Loucy (cell line): Measurements from ENCODE around the gene NR2C1.

Experiments
- H2AFZ ChIP-seq: fragments of 200-600 bp; sonication (generic); 2 replicates; pipeline ENCODE4 v1.6.0; 2016; ENCODE audit warnings: antibody characterized with exemption, mild to moderate bottlenecking, low read length, moderate library complexity
- H3F3A ChIP-seq: fragments of 200-600 bp; 2 replicates; pipeline ENCODE4 v1.6.0; 2016; ENCODE audit warnings: antibody characterized with exemption, low read depth, mild to moderate bottlenecking
- H3K27me3 ChIP-seq: fragments of 200-600 bp; sonication (generic); 2 replicates; pipeline ENCODE4 v1.6.1; 2014; ENCODE audit warnings: low read length, mild to moderate bottlenecking; ENCODE audit not compliant: insufficient read depth, poor library complexity, severe bottlenecking
- H3K36me3 ChIP-seq: fragments of 200-600 bp; sonication (generic); 2 replicates; pipeline ENCODE4 v1.6.1; 2016; ENCODE audit warnings: low read length; ENCODE audit not compliant: insufficient read depth
- H3K4me1 ChIP-seq: fragments of 200-600 bp; sonication (generic); 2 replicates; pipeline ENCODE4 v1.5.1; 2014; ENCODE audit warnings: low read length, mild to moderate bottlenecking; ENCODE audit not compliant: insufficient read depth, poor library complexity, severe bottlenecking
- H3K4me2 ChIP-seq: fragments of 200-600 bp; sonication (generic); 2 replicates; pipeline ENCODE4 v1.6.0; 2014; ENCODE audit warnings: antibody characterized with exemption, low read length, low read depth, mild to moderate bottlenecking; ENCODE audit not compliant: poor library complexity, severe bottlenecking
- H3K4me3 ChIP-seq: fragments of 200-600 bp; sonication (generic); 2 replicates; pipeline ENCODE4 v1.5.1; 2014; ENCODE audit warnings: low read length, mild to moderate bottlenecking, mixed read lengths; ENCODE audit not compliant: poor library complexity, severe bottlenecking
- H3K79me2 ChIP-seq: fragments of 200-600 bp; sonication (generic); 2 replicates; pipeline ENCODE4 v1.6.1; 2014; ENCODE audit warnings: low read length; ENCODE audit not compliant: insufficient read depth
- H3K9ac ChIP-seq: fragments of 200-600 bp; sonication (generic); 2 replicates; pipeline ENCODE4 v1.6.0; 2014; ENCODE audit warnings: mild to moderate bottlenecking, low read depth, low read length, moderate library complexity; ENCODE audit not compliant: poor library complexity, severe bottlenecking
- H3K9me2 ChIP-seq: fragments of 200-600 bp; sonication (generic); replicated peaks from 2 replicates; pipeline ENCODE4 v1.6.1; 2016; ENCODE audit warnings: low read depth, low read length, mixed read lengths
- H3K9me3 ChIP-seq: fragments of 200-600 bp; sonication (generic); 2 replicates; pipeline ENCODE4 v1.6.1; 2014; ENCODE audit warnings: mild to moderate bottlenecking, antibody characterized with exemption, low read length, low read depth; ENCODE audit not compliant: insufficient read depth
- H4K20me1 ChIP-seq: fragments of 200-600 bp; sonication (generic); 2 replicates; pipeline ENCODE4 v1.6.0; 2014; ENCODE audit warnings: antibody characterized with exemption, low read length, mild to moderate bottlenecking; ENCODE audit not compliant: insufficient read depth, poor library complexity, severe bottlenecking
- CTCF ChIP-seq: fragments of 200-600 bp; sonication (generic); conservative IDR thresholded peaks from 2 replicates; pipeline ENCODE4 v1.5.1; 2014; ENCODE audit warnings: mild to moderate bottlenecking, antibody characterized with exemption, low read length
- EZH2phosphoT487 ChIP-seq: fragments of 200-600 bp; IDR thresholded peaks from 2 replicates; pipeline ENCODE4 v1.6.1; 2018; ENCODE audit warnings: antibody characterized with exemption, mild to moderate bottlenecking, moderate library complexity, borderline replicate concordance

Gene NR2C1

DNA sequence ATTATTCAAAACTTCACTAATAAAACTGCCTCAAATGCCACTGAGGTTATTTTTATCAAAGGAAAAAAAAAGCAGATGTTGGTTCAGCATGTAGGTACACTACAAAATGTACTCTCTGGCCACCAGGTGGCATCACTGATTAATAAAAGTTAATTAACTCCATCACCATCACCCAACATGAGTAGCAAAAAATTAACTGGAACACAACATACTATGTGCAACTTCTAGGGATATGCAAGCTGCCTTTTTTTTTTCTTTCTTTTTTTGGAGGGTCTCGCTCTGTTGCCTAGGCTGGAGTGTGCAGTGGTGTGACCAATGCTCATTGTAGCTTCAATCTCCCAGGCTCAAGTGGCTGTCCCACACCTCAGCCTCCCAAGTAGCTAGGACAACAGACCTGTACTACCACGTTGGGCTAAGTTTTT is 43.8 kb upstream of the NR2C1 start:
- Histone ChIP-seq H3K36me3 (no peaks in the 10 kb centered on the region), H3K4me2 (peak overlapping the region; percentile 54)
- TF ChIP-seq CTCF = peak; percentile 83
- TF ChIP-seq EZH2phosphoT487 = no peak

DNA sequence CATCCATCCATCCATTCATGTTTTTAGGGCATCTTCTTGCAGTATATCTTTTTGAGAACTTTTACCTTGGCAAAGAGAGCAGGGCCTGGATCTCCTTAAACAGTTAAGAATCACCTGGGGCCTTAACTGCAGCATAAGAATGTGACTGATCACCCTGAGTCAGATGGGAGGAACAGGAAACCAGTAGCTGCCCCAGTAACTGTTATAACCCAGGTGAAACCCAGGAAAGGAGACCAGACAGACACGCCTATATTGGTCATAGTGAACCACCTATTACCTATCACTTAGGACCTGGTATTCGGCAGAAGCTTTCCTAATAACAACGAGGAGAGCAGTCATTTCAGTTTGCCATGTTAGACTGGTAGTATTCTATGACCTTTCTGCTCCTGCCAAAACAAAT is 43.4 kb upstream of the NR2C1 start:
- Histone ChIP-seq H3K27me3 (no peaks in the 10 kb centered on the region), H3K4me2 (peak overlapping the region; percentile 54), H3K4me1 (peaks cover 12% of the 10 kb centered on the region), H3K9me3 (no peaks in the 10 kb centered on the region), H3K79me2 (no peaks in the 10 kb centered on the region), H3K36me3 (no peaks in the 10 kb centered on the region), H2AFZ (peak overlapping the region; percentile 32; the same call in 1 of the 2 replicates), H4K20me1 (no peaks in the 10 kb centered on the region), H3K9ac (peak overlapping the region; percentile 46), H3K4me3 (no peak overlapping the region), H3F3A (no peaks in the 10 kb centered on the region), H3K9me2 (no peaks in the 10 kb centered on the region)
- no peak for TF ChIP-seq EZH2phosphoT487
- no peak for TF ChIP-seq CTCF

More for the DNA sequence above, 43.8 kb upstream of the NR2C1 start:
- Histone ChIP-seq H3F3A (no peaks in the 10 kb centered on the region), H3K9ac (no peak overlapping the region), H3K9me2 (no peaks in the 10 kb centered on the region), H4K20me1 (no peaks in the 10 kb centered on the region), H3K4me1 (peaks cover 11% of the 10 kb centered on the region), H3K79me2 (no peaks in the 10 kb centered on the region), H3K4me3 (no peak overlapping the region), H2AFZ (peak overlapping the region; percentile 32; the same call in 1 of the 2 replicates), H3K9me3 (no peaks in the 10 kb centered on the region), H3K27me3 (no peaks in the 10 kb centered on the region)

GRCh38 chr12:95116341-95116740 is 42.9 kb upstream of the NR2C1 start:
- Histone ChIP-seq H3F3A (no peaks in the 10 kb centered on the region), H3K4me2 (peak overlapping the region; percentile 54), H3K9me3 (no peaks in the 10 kb centered on the region), H3K27me3 (no peaks in the 10 kb centered on the region), H3K4me3 (no peak overlapping the region), H3K4me1 (peaks cover 16% of the 10 kb centered on the region), H3K79me2 (no peaks in the 10 kb centered on the region), H4K20me1 (no peaks in the 10 kb centered on the region), H3K9me2 (no peaks in the 10 kb centered on the region), H3K9ac (peak overlapping the region; percentile 46), H2AFZ (peak overlapping the region; percentile 32; the same call in 1 of the 2 replicates), H3K36me3 (no peaks in the 10 kb centered on the region)
- TF ChIP-seq CTCF (no peak), EZH2phosphoT487 (no peak)
